GM12878 (cell line): Measurements from ENCODE around the gene ANXA3. TPM values are rescaled to one million over a fixed set of nuclear protein-coding genes. Genes with fewer than 3 reads are reported as not detected.

Experiments used
- ATAC-seq: fragments of 200-7000 bp; cut with Tn5 transposase; 3 replicates; pipeline ENCODE4 v1.9.1; 2020; ENCODE audit warnings: mild to moderate bottlenecking, moderate library complexity
- BruUV-seq: library from RNA; stranded (reverse); fragments of 400-500 nt; replicated peaks from 2 replicates; lab custom pipeline; 2021; lab: Mats Ljungman, UMichigan
- CTCF ChIA-PET: fragments of 300-600 bp; sonication (Branson Sonifier 250); formaldehyde crosslinking; extraction: SDS; loops from one replicate; lab custom pipeline; 2021; ENCODE audit warnings: inconsistent platforms; lab: Yijun Ruan, JAX
- POLR2A ChIA-PET: fragments of 350-600 bp; formaldehyde crosslinking; extraction: SDS; loops from one replicate; lab custom pipeline; 2021; ENCODE audit warnings: inconsistent platforms; lab: Charles Lee
- RAD21 ChIA-PET: fragments of 300-600 bp; sonication (Branson Sonifier 250); formaldehyde crosslinking; loops from one replicate; lab custom pipeline; 2023; ENCODE audit warnings: antibody characterized with exemption; ENCODE audit not compliant: unreplicated experiment; lab: Charles Lee
- SMC1A ChIA-PET: fragments of 300-600 bp; sonication (Branson Sonifier 250); formaldehyde crosslinking; loops from one replicate; lab custom pipeline; 2023; ENCODE audit not compliant: unreplicated experiment, uncharacterized antibody; lab: Charles Lee
- DNase-seq: peaks from one replicate; pipeline ENCODE4 v3.0.0-alpha.2; 2011; ENCODE audit warnings: low read depth, low spot score
- FAIRE-seq: peaks from 3 replicates; lab custom pipeline; 2011; peaks lifted over from hg19 to GRCh38; lab: Jason Lieb, UNC
- H2AFZ ChIP-seq: 2 replicates; pipeline ENCODE4 v1.6.0; 2011; ENCODE audit warnings: low read depth, low read length, control low read depth; ENCODE audit not compliant: control insufficient read depth
- H3K27ac ChIP-seq: 2 replicates; pipeline ENCODE4 v1.5.1; 2011; ENCODE audit warnings: control low read depth; ENCODE audit not compliant: control insufficient read depth, insufficient read depth
- H3K27me3 ChIP-seq, 2 experiments: replicated peaks in 1 of 2; 2 replicates each; pipeline versions ENCODE4 v1.6.0 to v1.6.1; 2011; ENCODE audit warnings: low read length in 1 of 2; ENCODE audit not compliant: control insufficient read depth in 2 of 2, insufficient read depth in 2 of 2
- H3K36me3 ChIP-seq, 2 experiments: 2 replicates each; pipeline ENCODE4 v1.5.1; 2011; ENCODE audit warnings: low read length in 1 of 2; ENCODE audit not compliant: control insufficient read depth in 2 of 2, insufficient read depth in 2 of 2
- H3K4me1 ChIP-seq: 2 replicates; pipeline ENCODE4 v1.6.1; 2011; ENCODE audit warnings: mild to moderate bottlenecking, low read length, moderate library complexity, mixed read lengths; ENCODE audit not compliant: control insufficient read depth, insufficient read depth
- H3K4me2 ChIP-seq: 2 replicates; pipeline ENCODE4 v1.6.0; 2011; ENCODE audit warnings: control low read depth; ENCODE audit not compliant: control insufficient read depth, insufficient read depth
- H3K4me3 ChIP-seq: fragments of 200-600 bp; sonication (generic); 2 replicates; pipeline ENCODE4 v1.5.1; 2016
- H3K79me2 ChIP-seq: 2 replicates; pipeline ENCODE4 v1.6.0; 2011; ENCODE audit warnings: low read length; ENCODE audit not compliant: control insufficient read depth, insufficient read depth
- H3K9ac ChIP-seq: 2 replicates; pipeline ENCODE4 v1.8.0; 2011; ENCODE audit warnings: low read length, control low read depth, mixed read lengths; ENCODE audit not compliant: control insufficient read depth, insufficient read depth
- H3K9me3 ChIP-seq: replicated peaks from 3 replicates; pipeline ENCODE4 v1.5.1; 2011; ENCODE audit warnings: mild to moderate bottlenecking, low read length; ENCODE audit not compliant: control insufficient read depth, insufficient read depth
- H4K20me1 ChIP-seq: 2 replicates; pipeline ENCODE4 v1.6.0; 2011; ENCODE audit not compliant: control insufficient read depth, insufficient read depth
- CUX1 ChIP-seq: IDR thresholded peaks from 2 replicates; pipeline ENCODE4 v1.6.1; 2012; ENCODE audit warnings: improper control_type of control experiment, low read depth, low read length; ENCODE audit not compliant: insufficient replicate concordance
- DPF2 ChIP-seq: fragments of 450-650 bp; IDR thresholded peaks from 2 replicates; pipeline ENCODE4 v1.6.1; 2017; ENCODE audit warnings: mild to moderate bottlenecking
- TARDBP ChIP-seq: IDR thresholded peaks from 2 replicates; pipeline ENCODE4 v1.6.1; 2016; ENCODE audit warnings: borderline replicate concordance
- ZBTB33 ChIP-seq: fragments of 450-650 bp; IDR thresholded peaks from 2 replicates; pipeline ENCODE4 v1.6.1; 2017; ENCODE audit warnings: mild to moderate bottlenecking
- ZBTB40 ChIP-seq: fragments of 450-650 bp; IDR thresholded peaks from 2 replicates; pipeline ENCODE4 v1.6.1; 2016; ENCODE audit warnings: mild to moderate bottlenecking, moderate library complexity, borderline replicate concordance
- WGBS: methylation state at CpG from one replicate; pipeline ENCODE4 v1.1.6; 2016; ENCODE audit warnings: low lambda C conversion rate; ENCODE audit not compliant: insufficient replicate concordance, insufficient coverage; ENCODE audit errors: missing lambda C conversion rate; 5-methylcytosine and 5-hydroxymethylcytosine counted together
- in situ Hi-C: fragments of 300-500 bp; cut with MboI; formaldehyde crosslinking; loops from 9 replicates; pipeline ENCODE4 v1.14.3; 2018; ENCODE audit warnings: mixed read lengths
- intact Hi-C: fragments of 100-400 bp; cut with micrococcal nuclease; formaldehyde crosslinking; loops from one replicate; pipeline ENCODE4 v1.14.2; 2022; ENCODE audit not compliant: unreplicated experiment
- polyA plus RNA-seq, 11 experiments: library from polyadenylated mRNA; depleted of rRNA in 4 of 11; unstranded in 6 of 11; stranded (reverse) in 5 of 11; fragments of >200 nt; fragmentation: Nextera tagmentation in 4 of 11; fragmentation: Illumina TruSeq in 1 of 11; extraction: Ambion mirVana in 4 of 11; extraction: Trizol in 1 of 11; gene quantifications; 1 replicate in 1 of 11; 2 replicates in 10 of 11; pipeline versions ENCODE4 v1.2.1 to v1.2.3, GENCODE V29; 2011 to 2016; ENCODE audit warnings: inconsistent platforms in 2 of 11, missing spikeins in 2 of 11, low read depth in 1 of 11
- total RNA-seq, 4 experiments: library from RNA; depleted of rRNA in 3 of 4; stranded (reverse); fragments of >200 nt in 3 of 4; fragmentation: Illumina TruSeq in 1 of 4; extraction: Trizol in 1 of 4; gene quantifications; 2 replicates each; pipeline versions ENCODE4 v1.2.1 to v1.2.3, GENCODE V29; 2013 to 2021

ANXA3 gene
- total and polyA plus RNA-seq, 10 of the 15 experiments (the other 5 are each of a cell fraction or from before 2014, with no cell fraction given), result 0.28 to 14.7 (median 0.91) TPM

- Histone ChIP-seq H3K79me2 (no peaks in the 10 kb centered on the region), H3K4me3 (no peak overlapping the region), H3K9me3 (no peaks in the 10 kb centered on the region), H4K20me1 (no peaks in the 10 kb centered on the region), H3K36me3 (no peaks in the 10 kb centered on the region), H3K27me3 (no peaks in the 10 kb centered on the region), H3K27ac (no peak overlapping the region), H3K4me1 (no peaks in the 10 kb centered on the region), H2AFZ (no peak overlapping the region), H3K4me2 (no peak overlapping the region), H3K9ac (no peak overlapping the region)
- TF ChIP-seq CUX1 (no peak), TARDBP (no peak), ZBTB40 (no peak), ZBTB33 (no peak), DPF2 (no peak)
- CTCF ChIA-PET, result interaction anchor here (0.6 to 6.4 kb wide), 8 partner anchors 9 to 544 kb away, joined by 3 to 39 read pairs (median 4); no protein-coding TSS in a partner anchor
- WGBS, result 1% methylated on average over 4 of the region's 4 CpGs
- SMC1A ChIA-PET, result interaction anchor here (0.9 to 5.6 kb wide), 3 partner anchors 9 to 22 kb away, joined by 3 to 69 read pairs (median 4); no protein-coding TSS in a partner anchor
- FAIRE-seq, result no peak
- in situ Hi-C loops, result no loop called here
- no peak for DNase-seq
- RAD21 ChIA-PET, result interaction anchor here (0.6 to 1.4 kb wide), 2 partner anchors 37 to 529 kb away, joined by 3 to 4 read pairs; no protein-coding TSS in a partner anchor
- POLR2A ChIA-PET, result no interaction called here
- no TSS peak for BruUV-seq
- intact Hi-C loops, result no loop called here
- peak; percentile 69 for ATAC-seq
These were observed 37.5 kb downstream of the ANXA3 start for GRCh38 chr4:78588894-78589545.
